HEK293 (cell line): ENCODE results near the gene ATAD2B.
A peak's percentile ranks its signal among the peaks of the same experiment; 100 is the strongest.

ENCODE experiments used
- CTCF ChIA-PET: fragments of 350-600 bp; formaldehyde crosslinking; extraction: SDS; loops from one replicate; lab custom pipeline; 2021; ENCODE audit warnings: antibody characterized with exemption; lab: Yijun Ruan, JAX
- POLR2A ChIA-PET: fragments of 300-600 bp; formaldehyde crosslinking; extraction: SDS; loops from one replicate; lab custom pipeline; 2020; ENCODE audit warnings: antibody characterized with exemption, inconsistent platforms; lab: Yijun Ruan, JAX
- H3K27ac ChIP-seq: fragments of 200-500 bp; sonication (Bioruptor generic); 2 replicates; pipeline ENCODE4 v1.5.1; 2014; ENCODE audit warnings: low read depth, low read length, control low read depth, inconsistent platforms; ENCODE audit errors: extremely low read depth
- H3K36me3 ChIP-seq, 2 experiments: fragments of 200-500 bp in 1 of 2; sonication (Bioruptor generic) in 1 of 2; 1 replicate in 1 of 2; 2 replicates in 1 of 2; pipeline ENCODE4 v1.5.1; 2014 to 2017; ENCODE audit warnings: inconsistent platforms in 2 of 2, low read length in 2 of 2; ENCODE audit not compliant: control insufficient read depth in 2 of 2, insufficient read depth in 1 of 2
- H3K4me1 ChIP-seq: fragments of 200-500 bp; sonication (Bioruptor generic); 2 replicates; pipeline ENCODE4 v1.5.1; 2014; ENCODE audit warnings: mild to moderate bottlenecking, low read length, inconsistent platforms; ENCODE audit not compliant: control insufficient read depth, insufficient read depth
- H3K4me3 ChIP-seq: 2 replicates; pipeline ENCODE4 v1.5.1; 2011; ENCODE audit warnings: low read depth, mild to moderate bottlenecking, control low read depth, low read length, moderate library complexity
- H3K9me3 ChIP-seq: fragments of 200-500 bp; sonication (Bioruptor generic); 2 replicates; pipeline ENCODE4 v1.5.1; 2014; ENCODE audit warnings: low read depth, low read length, inconsistent platforms; ENCODE audit not compliant: control insufficient read depth, insufficient read depth
- ATF2 ChIP-seq: fragments of 450-650 bp; formaldehyde crosslinking; IDR thresholded peaks from 2 replicates; pipeline ENCODE4 v1.5.1; 2016; ENCODE audit warnings: missing biosample characterization, missing genetic modification characterization, low read depth
- ELK4 ChIP-seq: IDR thresholded peaks from 2 replicates; pipeline ENCODE4 v1.6.1; 2011; ENCODE audit warnings: mild to moderate bottlenecking, low read depth, low read length, borderline replicate concordance
- KLF17 ChIP-seq: fragments of 450-650 bp; formaldehyde crosslinking; IDR thresholded peaks from 2 replicates; pipeline ENCODE4 v1.5.1; 2016; ENCODE audit warnings: missing biosample characterization, missing genetic modification characterization
- PRDM1 ChIP-seq: fragments of 450-650 bp; formaldehyde crosslinking; IDR thresholded peaks from 2 replicates; pipeline ENCODE4; 2016; ENCODE audit warnings: missing biosample characterization, missing genetic modification characterization
- SETDB1 ChIP-seq: IDR thresholded peaks from one replicate; pipeline ENCODE4 v1.6.1; 2017; ENCODE audit warnings: mild to moderate bottlenecking, low read length, moderate library complexity, mixed read lengths; ENCODE audit not compliant: insufficient read length
- SP3 ChIP-seq: fragments of 450-650 bp; formaldehyde crosslinking; IDR thresholded peaks from 2 replicates; pipeline ENCODE4 v1.5.1; 2016; ENCODE audit warnings: missing biosample characterization, missing genetic modification characterization
- ZBTB17 ChIP-seq: fragments of 450-650 bp; formaldehyde crosslinking; IDR thresholded peaks from 2 replicates; pipeline ENCODE4 v1.5.1; 2016; ENCODE audit warnings: missing biosample characterization, missing genetic modification characterization
- ZBTB21 ChIP-seq: fragments of 450-650 bp; formaldehyde crosslinking; IDR thresholded peaks from 2 replicates; pipeline ENCODE4 v1.5.1; 2017; ENCODE audit warnings: missing biosample characterization, missing genetic modification characterization
- ZEB2 ChIP-seq: fragments of 450-650 bp; formaldehyde crosslinking; IDR thresholded peaks from 2 replicates; pipeline ENCODE4 v1.5.1; 2016; ENCODE audit warnings: missing biosample characterization, missing genetic modification characterization
- ZNF16 ChIP-seq: fragments of 450-650 bp; formaldehyde crosslinking; IDR thresholded peaks from 2 replicates; pipeline ENCODE4 v1.5.1; 2016; ENCODE audit warnings: low read depth, missing biosample characterization, missing genetic modification characterization
- ZNF184 ChIP-seq: fragments of 450-650 bp; IDR thresholded peaks from 2 replicates; pipeline ENCODE4 v1.5.1; 2018; ENCODE audit warnings: missing biosample characterization, mild to moderate bottlenecking, missing genetic modification characterization
- ZNF362 ChIP-seq: fragments of 450-650 bp; formaldehyde crosslinking; IDR thresholded peaks from 2 replicates; pipeline ENCODE4 v1.5.1; 2016; ENCODE audit warnings: missing biosample characterization, missing genetic modification characterization
- ZNF366 ChIP-seq: fragments of 450-650 bp; formaldehyde crosslinking; conservative IDR thresholded peaks from 2 replicates; pipeline ENCODE4 v1.5.1; 2016; ENCODE audit warnings: missing biosample characterization, missing genetic modification characterization
- ZNF530 ChIP-seq: fragments of 450-650 bp; formaldehyde crosslinking; IDR thresholded peaks from 2 replicates; pipeline ENCODE4 v1.5.1; 2016; ENCODE audit warnings: low read depth, missing biosample characterization, missing genetic modification characterization
- ZNF629 ChIP-seq: fragments of 450-650 bp; formaldehyde crosslinking; IDR thresholded peaks from 2 replicates; pipeline ENCODE4 v1.5.1; 2017; ENCODE audit warnings: missing biosample characterization, missing genetic modification characterization
- ZNF660 ChIP-seq: fragments of 450-650 bp; IDR thresholded peaks from 2 replicates; pipeline ENCODE4 v1.5.1; 2018; ENCODE audit warnings: missing biosample characterization, mild to moderate bottlenecking, missing genetic modification characterization
- ZNF792 ChIP-seq: fragments of 450-650 bp; formaldehyde crosslinking; IDR thresholded peaks from 2 replicates; pipeline ENCODE4 v1.5.1; 2016; ENCODE audit warnings: missing biosample characterization, missing genetic modification characterization
- ZNF837 ChIP-seq: fragments of 450-650 bp; formaldehyde crosslinking; IDR thresholded peaks from 2 replicates; pipeline ENCODE4 v1.5.1; 2016; ENCODE audit warnings: missing biosample characterization, missing genetic modification characterization
- ZSCAN30 ChIP-seq: fragments of 450-650 bp; IDR thresholded peaks from 2 replicates; pipeline ENCODE4 v1.5.1; 2018; ENCODE audit warnings: missing biosample characterization, mild to moderate bottlenecking, missing genetic modification characterization, moderate library complexity
- TF ChIP-seq, protein P1 (sequence below): fragments of 450-650 bp; formaldehyde crosslinking; IDR thresholded peaks from 2 replicates; pipeline ENCODE4 v1.5.1; 2017; ENCODE audit warnings: missing biosample characterization, missing genetic modification characterization
- TF ChIP-seq, protein P2 (sequence below): fragments of 450-650 bp; formaldehyde crosslinking; IDR thresholded peaks from 2 replicates; pipeline ENCODE4 v1.5.1; 2016; ENCODE audit warnings: missing biosample characterization, missing genetic modification characterization

Gene ATAD2B

GRCh38 chr2:23757686-23758433 lies 169.1 kb downstream of the ATAD2B start:
- Histone ChIP-seq H3K9me3 (no peaks in the 10 kb centered on the region), H3K4me3 (no peak overlapping the region), H3K27ac (no peak overlapping the region), H3K4me1 (peaks cover 17% of the 10 kb centered on the region), H3K36me3 (peaks cover 0 to 6% of the 10 kb centered on the region in 2 experiments; a peak in 2 of 3 replicates)
- POLR2A ChIA-PET, result no interaction called here
- TF ChIP-seq ZBTB17 (peak; percentile 54), ZNF530 (tag by site-specific recombination) (no peak), ELK4 (no peak), ZNF837 (tag by site-specific recombination) (no peak), ZSCAN30 (no peak), ZNF366 (tag by site-specific recombination) (peak; percentile 68), PRDM1 (tag by site-specific recombination) (peak; percentile 60), ZEB2 (0 out of 2 replicates have a peak, but pooled peaks have one; percentile 22), ZNF362 (tag by site-specific recombination) (peak; percentile 63), ZNF16 (tag by site-specific recombination) (no peak), SETDB1 (no peak), ZNF184 (peak; percentile 57; the same call in 1 of the 2 replicates), ZNF792 (tag by site-specific recombination) (no peak), ZNF629 (tag by site-specific recombination) (peak; percentile 95), KLF17 (tag by site-specific recombination) (no peak), ATF2 (peak; percentile 64), ZNF660 (tag by site-specific recombination) (peak; percentile 39; the same call in 1 of the 2 replicates), SP3 (tag by site-specific recombination) (0 out of 2 replicates have a peak, but pooled peaks have one; percentile 20), ZBTB21 (peak; percentile 87)
- TF ChIP-seq, protein P1, sequence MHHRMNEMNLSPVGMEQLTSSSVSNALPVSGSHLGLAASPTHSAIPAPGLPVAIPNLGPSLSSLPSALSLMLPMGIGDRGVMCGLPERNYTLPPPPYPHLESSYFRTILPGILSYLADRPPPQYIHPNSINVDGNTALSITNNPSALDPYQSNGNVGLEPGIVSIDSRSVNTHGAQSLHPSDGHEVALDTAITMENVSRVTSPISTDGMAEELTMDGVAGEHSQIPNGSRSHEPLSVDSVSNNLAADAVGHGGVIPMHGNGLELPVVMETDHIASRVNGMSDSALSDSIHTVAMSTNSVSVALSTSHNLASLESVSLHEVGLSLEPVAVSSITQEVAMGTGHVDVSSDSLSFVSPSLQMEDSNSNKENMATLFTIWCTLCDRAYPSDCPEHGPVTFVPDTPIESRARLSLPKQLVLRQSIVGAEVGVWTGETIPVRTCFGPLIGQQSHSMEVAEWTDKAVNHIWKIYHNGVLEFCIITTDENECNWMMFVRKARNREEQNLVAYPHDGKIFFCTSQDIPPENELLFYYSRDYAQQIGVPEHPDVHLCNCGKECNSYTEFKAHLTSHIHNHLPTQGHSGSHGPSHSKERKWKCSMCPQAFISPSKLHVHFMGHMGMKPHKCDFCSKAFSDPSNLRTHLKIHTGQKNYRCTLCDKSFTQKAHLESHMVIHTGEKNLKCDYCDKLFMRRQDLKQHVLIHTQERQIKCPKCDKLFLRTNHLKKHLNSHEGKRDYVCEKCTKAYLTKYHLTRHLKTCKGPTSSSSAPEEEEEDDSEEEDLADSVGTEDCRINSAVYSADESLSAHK (tag by site-specific recombination), result no peak
- TF ChIP-seq, protein P2, sequence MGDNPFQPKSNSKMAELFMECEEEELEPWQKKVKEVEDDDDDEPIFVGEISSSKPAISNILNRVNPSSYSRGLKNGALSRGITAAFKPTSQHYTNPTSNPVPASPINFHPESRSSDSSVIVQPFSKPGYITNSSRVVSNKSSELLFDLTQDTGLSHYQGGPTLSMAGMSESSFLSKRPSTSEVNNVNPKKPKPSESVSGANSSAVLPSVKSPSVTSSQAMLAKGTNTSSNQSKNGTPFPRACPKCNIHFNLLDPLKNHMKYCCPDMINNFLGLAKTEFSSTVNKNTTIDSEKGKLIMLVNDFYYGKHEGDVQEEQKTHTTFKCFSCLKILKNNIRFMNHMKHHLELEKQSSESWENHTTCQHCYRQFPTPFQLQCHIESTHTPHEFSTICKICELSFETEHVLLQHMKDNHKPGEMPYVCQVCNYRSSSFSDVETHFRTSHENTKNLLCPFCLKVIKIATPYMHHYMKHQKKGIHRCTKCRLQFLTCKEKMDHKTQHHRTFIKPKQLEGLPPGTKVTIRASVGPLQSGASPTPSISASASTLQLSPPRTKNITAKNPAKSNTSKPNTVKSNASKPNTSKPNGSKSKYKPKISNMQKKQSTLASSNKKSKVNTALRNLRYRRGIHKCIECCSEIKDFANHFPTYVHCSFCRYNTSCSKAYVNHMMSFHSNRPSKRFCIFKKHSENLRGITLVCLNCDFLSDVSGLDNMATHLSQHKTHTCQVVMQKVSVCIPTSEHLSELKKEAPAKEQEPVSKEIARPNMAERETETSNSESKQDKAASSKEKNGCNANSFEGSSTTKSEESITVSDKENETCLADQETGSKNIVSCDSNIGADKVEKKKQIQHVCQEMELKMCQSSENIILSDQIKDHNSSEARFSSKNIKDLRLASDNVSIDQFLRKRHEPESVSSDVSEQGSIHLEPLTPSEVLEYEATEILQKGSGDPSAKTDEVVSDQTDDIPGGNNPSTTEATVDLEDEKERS (tag by site-specific recombination), result no peak
- CTCF ChIA-PET, result no interaction called here
